ENCODE measurements around the gene TLCD3B. TPM values are rescaled to one million over a fixed set of nuclear protein-coding genes. Genes with fewer than 3 reads are reported as not detected.

The TLCD3B gene
- total and polyA plus RNA-seq, 7 donors = 0.54 TPM; not detected in 6

GRCh38 chr16:29982560-29983419, 48.3 kb downstream of the TLCD3B start:
- no peak overlapping the region for H3K27ac ChIP-seq
- no peaks in the 10 kb centered on the region for H3K27me3 ChIP-seq
- 92 to 93% methylated on average over 24 of the region's 24 CpGs for WGBS, 2 donors
- H3K4me3 ChIP-seq = no peak overlapping the region
- TF ChIP-seq POLR2A (IDR thresholded peaks at IDR 0.05) = no peak
- TF ChIP-seq EP300 (IDR thresholded peaks at IDR 0.05) = no peak
- TF ChIP-seq CTCF (IDR thresholded peaks at IDR 0.05) = no peak
- no peak for TF ChIP-seq POLR2AphosphoS5 (IDR thresholded peaks at IDR 0.05)
- intact Hi-C loops (cut with DNase I) = no loop called here
- peaks cover 69 to 100% (median 98%) of the 10 kb centered on the region in 4 donors for H3K36me3 ChIP-seq
- peaks cover 0 to 3% (median 0%) of the 10 kb centered on the region in 4 donors for H3K4me1 ChIP-seq
- no peaks in the 10 kb centered on the region for H3K9me3 ChIP-seq
- peak; percentile 61 for DNase-seq

GRCh38 chr16:29978564-29979270, 52.4 kb downstream of the TLCD3B start:
- Histone ChIP-seq H3K4me1 (peaks cover 0 to 35% (median 30%) of the 10 kb centered on the region in 4 donors), H3K9me3 (no peaks in the 10 kb centered on the region), H3K36me3 (peaks cover 38 to 61% (median 58%) of the 10 kb centered on the region in 4 donors), H3K4me3 (no peak overlapping the region), H3K27ac (peak overlapping the region in 1 of 4 donors; percentile 34), H3K27me3 (no peaks in the 10 kb centered on the region)
- no peak for DNase-seq
- TF ChIP-seq CTCF (IDR thresholded peaks at IDR 0.05) = no peak
- TF ChIP-seq POLR2A (IDR thresholded peaks at IDR 0.05) = no peak
- no peak for TF ChIP-seq POLR2AphosphoS5 (IDR thresholded peaks at IDR 0.05)
- TF ChIP-seq EP300 (IDR thresholded peaks at IDR 0.05) = no peak
- intact Hi-C loops (cut with DNase I) = no loop called here
- 93 to 96% methylated on average over 9 of the region's 9 CpGs for WGBS, 2 donors

- Histone ChIP-seq H3K4me3 (no peak overlapping the region), H3K4me1 (peaks cover 0 to 35% (median 31%) of the 10 kb centered on the region in 4 donors), H3K9me3 (no peaks in the 10 kb centered on the region), H3K27me3 (no peaks in the 10 kb centered on the region), H3K36me3 (peaks cover 31 to 55% (median 51%) of the 10 kb centered on the region in 4 donors), H3K27ac (peak overlapping the region in 1 of 4 donors; percentile 34)
- 96% methylated on average over 9 of the region's 9 CpGs for WGBS, 2 donors
- no peak for DNase-seq
- intact Hi-C loops (cut with DNase I) = no loop called here
- no peak for TF ChIP-seq CTCF (IDR thresholded peaks at IDR 0.05)
- TF ChIP-seq POLR2AphosphoS5 (IDR thresholded peaks at IDR 0.05) = no peak
- no peak for TF ChIP-seq EP300 (IDR thresholded peaks at IDR 0.05)
- TF ChIP-seq POLR2A (IDR thresholded peaks at IDR 0.05) = no peak
These were observed 53.0 kb downstream of the TLCD3B start for GRCh38 chr16:29978081-29978480.

GRCh38 chr16:29977063-29977825, 53.8 kb downstream of the TLCD3B start:
- TF ChIP-seq EP300 (IDR thresholded peaks at IDR 0.05) (no peak), CTCF (IDR thresholded peaks at IDR 0.05) (no peak), POLR2AphosphoS5 (IDR thresholded peaks at IDR 0.05) (no peak), POLR2A (IDR thresholded peaks at IDR 0.05) (no peak)
- H3K36me3 ChIP-seq = peaks cover 25 to 47% (median 44%) of the 10 kb centered on the region in 4 donors
- DNase-seq = no peak
- intact Hi-C loops (cut with DNase I) = no loop called here
- WGBS, 2 donors = 89 to 95% methylated on average over 9 of the region's 9 CpGs
- H3K27me3 ChIP-seq = no peaks in the 10 kb centered on the region
- peaks cover 0 to 35% (median 32%) of the 10 kb centered on the region in 4 donors for H3K4me1 ChIP-seq
- H3K9me3 ChIP-seq = no peaks in the 10 kb centered on the region
- no peak overlapping the region for H3K4me3 ChIP-seq
- peak overlapping the region; percentile 1 to 92 (median 27) for H3K27ac ChIP-seq
